ENCODE results near the gene PTPRD.

GRCh38 chr9:10005206-10005605 is 607.6 kb downstream of the PTPRD start:
- TF ChIP-seq ZNF274 (IDR thresholded peaks at IDR 0.05; ENCODE audit: low read depth, low read length), result no peak
- no peak for TF ChIP-seq YY1 (IDR thresholded peaks at IDR 0.05; ENCODE audit: insufficient read depth, insufficient read length)
